Colonic mucosa (tissue), 4 donors: ENCODE measurements around the gene MLYCD. TPM values are rescaled to one million over a fixed set of nuclear protein-coding genes. Genes with fewer than 3 reads are reported as not detected.

Experiments
- DNase-seq: peaks from one replicate; pipeline ENCODE4 v3.0.0-alpha.2; 2020
- H3K27ac ChIP-seq: fragments of 200-600 bp; one replicate; pipeline ENCODE4 v1.8.0; 2021
- H3K27me3 ChIP-seq: fragments of 200-600 bp; one replicate; pipeline ENCODE4 v1.8.0; 2021
- H3K36me3 ChIP-seq: fragments of 200-600 bp; one replicate; pipeline ENCODE4 v1.8.0; 2021
- H3K4me1 ChIP-seq: fragments of 200-600 bp; one replicate; pipeline ENCODE4 v1.8.0; 2021; ENCODE audit warnings: mild to moderate bottlenecking
- H3K4me3 ChIP-seq: fragments of 200-600 bp; one replicate; pipeline ENCODE4 v1.8.0; 2021
- H3K9ac ChIP-seq, 2 donors: one replicate each; pipeline ENCODE4 v1.7.0; 2013; ENCODE audit warnings: control low read depth in 2 of 2, low read depth in 2 of 2, low read length in 2 of 2
- H3K9me3 ChIP-seq: fragments of 200-600 bp; one replicate; pipeline ENCODE4 v1.8.0; 2021
- intact Hi-C: fragments of 100-400 bp; cut with DNase I; formaldehyde crosslinking; loops from one replicate; pipeline ENCODE4 v1.14.1; 2022
- total RNA-seq, 2 donors: library from RNA; stranded (reverse); fragmentation: NEBNext Ultra II Directional in 1 of 2; extraction: Animal tissue kit (Norgen Biotek cat#: 25700) in 1 of 2; gene quantifications; one replicate each; pipeline ENCODE4 v1.2.1, GENCODE V29; 2021
- TF ChIP-seq, protein P1 (sequence below): fragments of 200-600 bp; IDR thresholded peaks from one replicate; pipeline ENCODE4 v1.8.0; 2022; ENCODE audit warnings: antibody characterized with exemption, mild to moderate bottlenecking
- donor health status: healthy.
- donor health status: DM: no; HTN: no; CAD: no.
- donor health status: DM: no; HTN: no; CAD: no.

Gene MLYCD
- total RNA-seq, 2 donors from 2014 or later, result 5.5 to 10.6 TPM

DNA sequence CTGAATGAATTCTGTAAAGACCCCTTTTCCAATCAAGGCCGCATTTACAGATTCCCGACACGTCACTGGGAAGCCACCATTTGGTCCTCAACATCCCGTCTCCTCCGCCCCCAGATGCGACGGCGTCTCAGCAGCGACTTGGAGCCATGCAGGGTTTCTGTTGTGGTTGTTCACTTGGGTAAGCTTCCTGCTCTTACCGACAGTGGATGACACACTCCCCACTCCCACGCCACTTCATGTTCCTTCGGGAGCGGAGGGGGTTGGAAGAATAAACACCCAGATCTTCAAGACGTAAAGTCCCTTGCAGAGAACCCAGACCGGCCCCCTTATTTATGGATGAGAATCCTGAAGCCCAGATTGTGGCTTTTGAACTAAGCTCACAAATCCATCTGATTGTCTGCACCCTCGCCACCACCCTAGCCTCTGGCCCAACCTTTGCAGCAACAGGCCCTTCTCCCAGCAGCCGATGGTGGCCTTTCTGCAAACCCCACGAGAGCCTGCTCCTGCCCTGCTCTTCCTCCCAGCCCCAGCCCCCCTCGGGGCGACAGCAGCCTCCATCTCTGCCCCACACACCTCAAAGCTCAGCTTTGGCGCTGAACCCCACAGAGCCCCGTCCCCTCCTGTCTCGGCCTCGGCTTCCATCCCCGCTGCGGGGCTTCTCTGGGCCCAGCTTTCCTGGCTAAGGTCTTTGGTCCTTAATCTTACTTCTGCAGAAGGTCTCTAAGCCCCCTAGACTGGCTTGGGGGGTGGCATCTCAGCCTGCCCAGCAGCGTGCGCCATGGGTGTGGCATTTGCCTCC, 35.2 kb downstream of the MLYCD start:
- Histone ChIP-seq H3K27me3 (no peaks in the 10 kb centered on the region), H3K36me3 (no peaks in the 10 kb centered on the region), H3K4me1 (no peaks in the 10 kb centered on the region), H3K9me3 (no peaks in the 10 kb centered on the region), H3K9ac (no peak overlapping the region), H3K27ac (no peak overlapping the region), H3K4me3 (no peak overlapping the region)
- TF ChIP-seq, protein P1, sequence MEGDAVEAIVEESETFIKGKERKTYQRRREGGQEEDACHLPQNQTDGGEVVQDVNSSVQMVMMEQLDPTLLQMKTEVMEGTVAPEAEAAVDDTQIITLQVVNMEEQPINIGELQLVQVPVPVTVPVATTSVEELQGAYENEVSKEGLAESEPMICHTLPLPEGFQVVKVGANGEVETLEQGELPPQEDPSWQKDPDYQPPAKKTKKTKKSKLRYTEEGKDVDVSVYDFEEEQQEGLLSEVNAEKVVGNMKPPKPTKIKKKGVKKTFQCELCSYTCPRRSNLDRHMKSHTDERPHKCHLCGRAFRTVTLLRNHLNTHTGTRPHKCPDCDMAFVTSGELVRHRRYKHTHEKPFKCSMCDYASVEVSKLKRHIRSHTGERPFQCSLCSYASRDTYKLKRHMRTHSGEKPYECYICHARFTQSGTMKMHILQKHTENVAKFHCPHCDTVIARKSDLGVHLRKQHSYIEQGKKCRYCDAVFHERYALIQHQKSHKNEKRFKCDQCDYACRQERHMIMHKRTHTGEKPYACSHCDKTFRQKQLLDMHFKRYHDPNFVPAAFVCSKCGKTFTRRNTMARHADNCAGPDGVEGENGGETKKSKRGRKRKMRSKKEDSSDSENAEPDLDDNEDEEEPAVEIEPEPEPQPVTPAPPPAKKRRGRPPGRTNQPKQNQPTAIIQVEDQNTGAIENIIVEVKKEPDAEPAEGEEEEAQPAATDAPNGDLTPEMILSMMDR, result no peak
- intact Hi-C loops, result no loop called here
- DNase-seq, result no peak

DNA sequence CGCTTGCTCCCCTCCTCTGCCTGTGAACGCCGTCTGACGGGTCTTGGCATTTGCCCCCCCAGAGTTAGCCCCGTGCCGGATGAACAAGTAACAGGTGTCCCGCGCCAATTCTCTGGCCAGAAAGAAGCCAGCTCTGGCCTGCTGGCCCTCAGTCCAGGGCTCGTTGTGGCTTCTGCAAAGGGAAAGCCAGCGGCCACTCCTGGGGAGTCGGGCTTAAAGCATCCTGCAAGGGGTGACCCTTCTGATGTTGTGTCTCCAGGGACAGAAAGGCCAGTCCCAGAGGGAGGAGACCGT, 35.7 kb downstream of the MLYCD start:
- no peak overlapping the region for H3K27ac ChIP-seq
- TF ChIP-seq, protein P1, result no peak
- DNase-seq, result no peak
- H3K9ac ChIP-seq, result no peak overlapping the region
- no peak overlapping the region for H3K4me3 ChIP-seq
- H3K9me3 ChIP-seq, result no peaks in the 10 kb centered on the region
- H3K4me1 ChIP-seq, result no peaks in the 10 kb centered on the region
- intact Hi-C loops, result no loop called here
- no peaks in the 10 kb centered on the region for H3K36me3 ChIP-seq
- H3K27me3 ChIP-seq, result no peaks in the 10 kb centered on the region

DNA sequence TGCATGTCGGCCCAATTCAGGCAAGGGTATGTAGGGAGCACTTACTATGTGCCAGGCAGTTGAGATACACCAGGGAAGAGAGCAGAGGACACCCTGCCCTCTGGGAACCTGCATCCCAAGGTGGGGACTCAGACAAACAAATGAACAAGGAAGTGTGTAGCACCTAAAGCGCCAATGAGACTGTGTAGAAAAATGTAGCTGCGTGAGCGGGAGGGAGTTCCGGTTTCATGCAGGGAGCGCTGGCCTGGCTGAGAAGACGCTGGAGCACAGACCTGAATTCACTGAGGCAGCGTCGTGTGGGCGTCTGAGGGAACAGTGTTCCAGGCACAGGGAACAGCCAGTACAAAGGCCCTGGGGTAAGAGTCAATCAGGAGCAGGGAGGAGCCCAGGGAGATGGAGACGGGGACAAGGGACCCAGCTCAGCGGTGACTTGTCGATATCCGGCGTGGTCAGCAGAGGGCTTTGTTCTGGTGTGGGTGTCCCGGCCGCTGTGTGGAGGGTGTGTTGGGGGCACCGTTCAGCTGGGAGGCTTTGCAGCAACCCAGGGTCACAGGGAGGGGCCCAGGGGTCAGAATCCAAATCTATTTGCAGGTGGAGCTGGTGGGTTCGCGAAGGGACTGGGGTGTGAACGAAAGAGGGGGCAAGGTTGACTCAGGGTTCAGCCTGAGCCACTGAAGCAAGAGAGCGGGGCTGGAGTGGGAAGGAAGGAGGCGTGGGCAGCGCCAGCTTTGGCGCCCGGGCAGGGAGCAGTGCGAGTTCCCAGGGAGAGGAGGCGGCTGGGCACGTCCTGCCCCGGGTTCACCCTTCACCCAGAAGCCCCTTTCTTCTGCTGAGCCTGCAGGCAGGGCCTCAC, 36.3 kb downstream of the MLYCD start:
- H3K36me3 ChIP-seq, result no peaks in the 10 kb centered on the region
- no peaks in the 10 kb centered on the region for H3K4me1 ChIP-seq
- no peak overlapping the region for H3K4me3 ChIP-seq
- H3K27ac ChIP-seq, result no peak overlapping the region
- no peaks in the 10 kb centered on the region for H3K27me3 ChIP-seq
- H3K9me3 ChIP-seq, result no peaks in the 10 kb centered on the region
- no peak overlapping the region for H3K9ac ChIP-seq
- TF ChIP-seq, protein P1, result no peak
- intact Hi-C loops, result no loop called here
- no peak for DNase-seq

DNA sequence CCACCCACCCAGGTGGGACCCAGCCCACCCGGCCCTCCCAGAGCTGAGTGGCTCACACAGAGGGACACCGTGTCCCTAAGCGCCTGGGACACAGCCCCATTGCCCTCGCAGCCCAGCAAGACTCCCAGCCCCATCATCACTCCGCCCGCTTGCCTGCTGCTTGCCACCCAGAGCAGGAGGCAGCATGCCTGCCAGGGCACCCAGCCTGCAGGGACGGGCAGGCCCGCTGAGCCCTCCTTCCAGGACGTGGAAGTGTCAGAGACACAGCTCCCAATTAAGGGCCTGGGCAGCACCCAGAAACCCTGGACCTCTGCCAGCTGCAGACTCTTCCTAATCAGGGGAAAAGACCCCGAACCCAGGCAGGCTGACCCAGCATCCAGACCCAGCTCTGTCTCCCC, 36.9 kb downstream of the MLYCD start:
- Histone ChIP-seq H3K4me1 (no peaks in the 10 kb centered on the region), H3K27ac (no peak overlapping the region), H3K9me3 (no peaks in the 10 kb centered on the region), H3K4me3 (no peak overlapping the region), H3K27me3 (no peaks in the 10 kb centered on the region), H3K36me3 (no peaks in the 10 kb centered on the region), H3K9ac (no peak overlapping the region)
- DNase-seq, result no peak
- TF ChIP-seq, protein P1, result no peak
- intact Hi-C loops, result no loop called here

DNA sequence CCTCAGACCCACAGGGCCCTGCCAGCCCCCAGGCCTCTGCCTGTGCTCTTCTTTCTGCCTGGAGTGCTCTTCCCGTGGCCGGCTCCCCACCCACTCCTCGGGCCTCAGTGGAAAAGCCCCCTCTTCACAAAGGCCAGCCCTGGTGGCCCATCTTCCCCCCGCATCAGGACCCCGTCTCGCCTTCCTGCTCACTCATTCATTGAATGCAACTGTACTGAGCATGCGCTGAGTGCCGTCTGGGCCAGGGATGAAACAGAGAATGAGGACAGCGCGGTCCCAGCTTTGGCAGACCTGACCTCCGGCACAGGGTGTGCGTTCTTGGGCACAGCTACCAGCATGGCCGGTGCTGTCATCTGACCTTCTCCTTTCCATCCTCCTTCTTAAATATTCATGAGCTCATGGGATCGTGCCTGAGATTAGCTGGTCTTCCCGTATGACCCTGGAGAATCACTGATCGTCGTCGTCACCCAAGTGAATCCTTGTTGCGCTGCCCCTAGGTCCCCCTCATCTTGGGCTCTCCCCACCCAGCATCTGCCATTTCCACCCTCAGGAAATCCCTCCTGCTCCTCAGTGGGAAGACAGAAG, 37.8 kb downstream of the MLYCD start:
- no peaks in the 10 kb centered on the region for H3K36me3 ChIP-seq
- H3K4me3 ChIP-seq, result no peak overlapping the region
- no peaks in the 10 kb centered on the region for H3K27me3 ChIP-seq
- no peaks in the 10 kb centered on the region for H3K4me1 ChIP-seq
- no peak for DNase-seq
- no peak overlapping the region for H3K27ac ChIP-seq
- TF ChIP-seq, protein P1, result no peak
- no peak overlapping the region for H3K9ac ChIP-seq
- H3K9me3 ChIP-seq, result no peaks in the 10 kb centered on the region
- intact Hi-C loops, result no loop called here
